Activated CD4-positive, alpha-beta T cell treated with anti-CD3 and anti-CD28 coated beads for 24 hours (primary cell): ENCODE measurements around the gene TRPC4.

Source experiments
- DNase-seq, 2 donors: peaks; one replicate each; pipeline ENCODE4 v3.0.0-alpha.2; 2020; ENCODE audit warnings: low read depth in 2 of 2

Gene TRPC4

DNA sequence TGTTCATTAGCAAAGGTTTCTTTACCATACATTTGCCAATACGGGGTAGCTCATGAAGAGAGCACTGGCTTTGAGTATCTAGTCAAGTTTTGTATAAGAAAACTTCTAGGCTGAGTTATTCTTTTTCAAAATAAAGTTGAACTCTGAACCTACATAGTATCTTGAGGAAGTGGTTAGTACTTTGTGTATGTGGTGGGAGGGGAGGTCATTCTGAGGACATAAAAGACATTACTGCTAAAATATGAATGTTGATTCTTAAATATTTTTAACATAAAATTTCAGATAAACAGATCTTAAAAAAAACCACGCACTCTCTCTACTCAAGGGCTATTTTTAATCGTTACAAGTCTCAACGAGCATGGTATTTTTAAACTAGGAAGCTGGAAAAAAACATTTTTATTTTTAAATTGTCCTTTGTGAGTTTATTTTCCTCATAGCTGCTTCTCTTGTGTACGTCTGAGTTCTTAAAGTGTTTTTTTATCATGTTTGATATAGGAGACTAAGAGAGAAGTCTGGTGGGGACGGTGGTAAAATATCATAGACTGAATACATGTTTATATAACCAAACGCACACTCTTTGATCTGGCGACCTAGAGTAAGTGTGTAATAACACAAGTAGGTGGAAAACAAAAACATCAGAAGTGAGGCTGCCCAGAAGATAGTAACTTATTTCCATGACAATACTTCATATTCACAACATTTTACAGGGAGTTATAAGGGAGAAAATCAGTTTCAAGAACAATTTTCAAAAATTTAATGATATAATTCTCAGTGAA, 153.0 kb downstream of the TRPC4 start:
- DNase-seq: no peak

GRCh38 chr13:37715606-37716015, 154.0 kb downstream of the TRPC4 start:
- no peak for DNase-seq

GRCh38 chr13:37709318-37709717, 160.3 kb downstream of the TRPC4 start:
- no peak for DNase-seq

GRCh38 chr13:37707739-37708500, 161.7 kb downstream of the TRPC4 start:
- DNase-seq: no peak

DNA sequence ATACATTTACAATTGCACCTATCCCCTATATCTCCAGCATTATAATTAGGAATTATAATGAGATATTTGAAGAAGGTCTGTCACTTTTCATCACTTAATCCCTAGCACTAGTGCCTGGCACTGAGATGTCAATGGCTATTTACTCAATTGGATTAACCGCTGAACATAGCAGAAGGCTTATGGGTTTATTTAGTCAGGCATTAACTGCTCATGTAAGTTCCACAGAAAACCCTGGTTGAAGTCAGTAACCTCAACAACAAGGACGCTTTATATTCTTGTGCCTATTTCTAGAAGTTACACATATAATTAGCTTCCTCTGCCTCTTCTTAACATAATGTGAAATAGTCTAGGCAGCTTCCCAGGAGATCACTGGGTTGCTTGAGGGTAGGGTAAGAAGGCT, 163.5 kb downstream of the TRPC4 start:
- DNase-seq: no peak

DNA sequence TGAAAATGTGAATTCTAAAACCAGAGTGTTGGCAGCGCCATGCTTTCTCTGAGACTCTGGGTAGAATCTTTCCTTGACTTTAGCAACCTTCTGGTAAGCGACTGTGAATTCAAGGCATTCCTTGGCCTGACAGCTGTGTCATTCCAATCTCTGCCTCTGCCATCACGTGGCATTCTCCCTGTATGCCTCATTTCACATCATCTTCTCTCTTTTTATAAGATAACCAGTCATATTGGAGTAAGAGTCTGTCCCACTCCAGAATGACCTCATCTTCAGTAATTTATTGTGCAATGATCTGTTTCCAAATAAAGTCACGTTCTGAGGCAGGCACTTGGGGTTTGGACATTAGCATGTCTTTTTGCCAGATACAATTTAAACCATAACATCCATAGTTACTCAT, 167.6 kb downstream of the TRPC4 start:
- DNase-seq: no peak

DNA sequence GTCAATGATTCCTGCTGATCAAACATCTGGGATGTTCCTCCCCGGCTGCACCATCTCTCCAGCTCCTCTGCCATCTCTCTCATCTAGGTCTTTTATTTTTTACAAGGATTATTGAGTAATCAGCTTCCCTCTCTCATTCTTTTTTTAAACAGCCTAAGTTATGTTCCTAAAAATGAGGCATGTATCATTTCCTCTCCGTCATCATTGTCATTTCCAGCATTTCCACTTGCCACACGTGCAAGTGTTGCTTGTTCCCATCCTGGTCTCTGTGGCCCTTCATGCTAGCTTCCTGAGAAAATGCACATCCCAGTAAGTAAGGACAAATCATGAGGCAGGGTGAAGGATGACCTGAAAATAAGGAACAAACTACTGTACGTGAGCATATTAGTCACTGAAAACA, 168.3 kb downstream of the TRPC4 start:
- no peak for DNase-seq

GRCh38 chr13:37700887-37701286, 168.7 kb downstream of the TRPC4 start:
- no peak for DNase-seq

- no peak for DNase-seq
Observed at GRCh38 chr13:37695200-37695599, 174.4 kb downstream of the TRPC4 start.

- DNase-seq: no peak
Observed at GRCh38 chr13:37690361-37690760, 179.2 kb downstream of the TRPC4 start.

DNA sequence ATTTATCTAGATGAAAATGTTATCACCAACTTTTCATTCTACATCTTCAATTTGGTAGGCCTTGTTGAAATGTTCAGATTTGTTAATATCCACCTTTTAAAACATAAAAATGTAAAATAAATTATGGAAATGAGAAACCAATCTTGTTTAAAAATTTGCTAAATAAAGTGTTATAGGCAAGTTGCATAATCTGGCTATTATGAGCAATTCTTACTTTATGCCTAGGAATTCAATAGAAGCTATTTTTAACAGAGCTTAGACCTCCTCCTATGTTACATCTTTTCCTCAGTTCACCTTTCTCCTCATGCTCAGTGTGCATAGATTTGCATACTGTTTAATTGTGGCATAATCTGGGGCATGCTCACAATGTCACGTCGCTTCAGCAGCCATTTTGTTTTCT, 183.1 kb downstream of the TRPC4 start:
- DNase-seq: no peak

DNA sequence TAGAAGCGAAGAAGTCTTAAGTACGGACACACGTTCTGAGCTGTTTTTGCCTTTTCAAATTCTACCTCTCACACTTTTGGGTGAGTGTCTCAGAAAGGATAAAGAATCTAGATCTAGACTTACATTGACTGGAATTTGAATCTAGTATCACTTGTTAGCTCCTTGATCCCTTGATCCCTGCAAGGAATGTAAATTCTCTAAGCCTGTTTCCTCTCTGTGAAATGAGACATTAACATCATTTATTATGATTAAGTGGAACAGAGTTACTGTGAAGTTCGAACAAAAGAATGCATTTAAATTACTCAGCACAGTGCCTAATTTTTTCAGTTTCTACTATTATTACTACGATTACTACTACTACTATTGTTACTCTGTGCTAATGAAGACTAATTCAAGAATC, 184.4 kb downstream of the TRPC4 start:
- no peak for DNase-seq

GRCh38 chr13:37682496-37682895, 187.1 kb downstream of the TRPC4 start:
- no peak for DNase-seq

DNA sequence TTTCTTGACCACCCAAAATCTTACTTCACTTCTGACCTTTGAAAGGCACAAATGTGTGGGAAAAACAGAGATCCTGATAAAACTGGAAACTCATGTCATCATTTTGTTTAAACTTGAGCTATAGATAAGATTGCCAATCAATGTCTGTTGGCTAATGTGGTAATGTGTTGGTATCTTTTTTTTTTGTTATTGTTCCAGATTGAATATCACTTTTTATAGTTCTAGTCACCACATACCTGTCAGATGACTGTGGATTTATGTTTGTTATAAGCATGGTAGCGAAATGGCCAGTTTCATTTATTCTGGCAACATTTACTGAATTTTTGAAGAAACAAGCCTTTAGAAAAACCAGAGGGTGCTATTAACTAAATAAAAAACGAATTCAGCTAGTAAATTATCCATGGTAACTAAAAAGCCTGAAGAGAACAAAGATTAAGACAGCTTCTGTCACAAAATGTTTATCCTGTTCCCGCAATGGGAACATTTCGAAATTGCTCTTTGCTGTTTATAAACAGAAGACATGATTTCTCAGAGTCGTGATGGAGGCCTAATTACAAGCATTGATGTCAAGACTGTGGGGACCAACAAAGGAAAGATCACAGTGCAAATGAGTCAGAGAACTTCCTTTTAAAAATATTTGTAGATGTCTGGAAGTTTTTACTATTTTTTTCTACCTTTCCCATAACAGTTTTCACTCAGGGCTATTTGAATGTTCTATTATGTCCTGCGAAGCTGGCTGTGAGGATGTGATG, 188.1 kb downstream of the TRPC4 start:
- no peak for DNase-seq

GRCh38 chr13:37680137-37680536, 189.4 kb downstream of the TRPC4 start:
- no peak for DNase-seq

DNA sequence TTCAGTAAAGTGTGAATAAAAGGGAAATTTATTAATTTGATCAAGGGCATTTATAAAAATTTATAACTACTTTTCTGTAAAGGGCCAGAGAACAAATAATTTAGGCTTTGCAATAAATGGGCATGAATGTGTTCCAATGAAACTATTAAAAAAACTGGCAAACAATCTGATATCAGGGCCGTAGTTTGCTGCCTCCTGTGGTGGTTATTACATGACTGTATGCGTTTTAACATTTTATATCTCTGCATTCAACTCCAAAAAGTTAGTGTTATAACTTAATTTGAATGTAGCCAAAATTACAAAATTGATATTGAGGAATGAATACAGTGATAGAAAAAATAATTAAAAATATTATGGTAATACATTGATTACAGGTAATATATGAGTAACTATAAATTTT, 190.5 kb downstream of the TRPC4 start:
- DNase-seq: no peak

DNA sequence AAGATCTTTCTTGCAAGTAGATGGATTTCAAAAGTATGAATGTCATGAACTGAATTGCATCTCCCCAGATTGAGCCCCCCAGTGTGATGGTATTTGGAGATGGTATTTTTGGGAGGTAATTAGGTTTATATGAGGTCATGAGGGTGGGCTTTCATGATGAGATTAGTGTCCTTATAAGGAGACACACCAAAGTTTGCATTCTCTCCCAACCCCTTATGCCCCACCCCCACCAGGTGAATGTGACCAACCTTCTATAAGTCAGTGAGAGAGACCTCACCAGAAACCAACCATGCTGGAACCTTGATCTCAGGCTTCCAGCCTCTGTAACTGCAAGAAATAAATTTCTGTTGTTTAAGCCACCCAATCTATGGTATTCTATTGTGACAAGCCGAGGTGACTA, 199.7 kb downstream of the TRPC4 start:
- DNase-seq: no peak

DNA sequence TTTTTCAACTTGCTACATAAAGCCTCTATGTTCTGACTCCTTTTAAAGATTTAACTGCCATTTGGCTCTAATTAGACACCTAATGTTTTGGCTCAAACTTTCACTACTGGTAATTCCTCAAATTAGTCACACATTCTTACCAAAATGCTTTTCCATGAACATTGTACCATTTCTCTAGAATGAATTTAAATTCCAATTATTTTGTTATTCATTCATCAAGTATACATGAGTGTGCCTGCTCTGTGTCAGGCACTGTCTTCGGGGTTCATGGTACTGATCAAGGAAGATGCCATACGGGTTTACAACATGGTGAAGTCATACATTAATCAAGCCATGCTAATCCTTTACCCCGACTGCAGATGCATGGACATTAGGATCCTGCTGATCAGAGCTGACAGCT, 201.9 kb downstream of the TRPC4 start:
- no peak for DNase-seq

DNA sequence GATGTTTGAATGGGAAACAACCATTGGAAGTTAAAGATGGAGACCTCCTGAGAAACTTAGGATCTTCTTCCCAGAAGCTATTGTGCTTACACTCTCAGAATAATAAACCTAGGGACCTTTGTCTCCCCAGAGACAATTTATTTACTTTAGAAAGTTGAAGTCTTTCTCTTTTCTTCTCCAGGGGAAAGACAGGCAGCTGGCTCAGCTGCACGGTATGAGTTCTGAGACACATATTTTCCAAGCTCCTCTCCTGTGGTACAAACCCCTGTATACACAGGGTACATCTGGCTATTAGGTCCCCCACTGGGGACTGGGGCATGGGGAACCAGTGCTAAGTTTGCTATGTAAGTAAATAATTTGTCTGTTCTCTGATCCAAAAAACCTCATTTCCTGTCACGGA, 203.5 kb downstream of the TRPC4 start:
- DNase-seq: no peak

- DNase-seq: no peak
Observed at GRCh38 chr13:37665420-37665819, 204.2 kb downstream of the TRPC4 start.

GRCh38 chr13:37663724-37664123, 205.8 kb downstream of the TRPC4 start:
- DNase-seq: no peak

- no peak for DNase-seq
Observed at GRCh38 chr13:37662624-37663023, 206.9 kb downstream of the TRPC4 start.

DNA sequence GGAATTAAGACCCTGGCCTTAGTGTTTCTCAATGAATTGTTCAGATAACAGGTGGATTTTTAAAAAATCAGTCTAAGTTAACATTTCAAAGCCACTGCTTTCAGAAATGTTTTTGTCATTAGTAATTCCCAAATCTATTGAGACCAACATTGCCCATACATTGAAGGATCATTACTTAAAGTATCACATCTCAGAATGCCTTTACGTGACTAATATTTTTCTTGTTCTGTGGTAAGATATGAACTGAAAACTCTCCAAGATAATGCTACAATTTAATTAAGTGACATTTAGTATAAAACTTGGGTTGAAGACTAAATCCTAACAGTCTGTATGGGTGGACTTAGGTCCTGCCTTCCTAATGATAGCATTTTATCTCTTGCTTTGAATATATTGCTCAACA, 211.6 kb downstream of the TRPC4 start:
- DNase-seq: no peak
